22Rv1 (cell line): ENCODE results near the gene CCDC24.

Experiments
- H3K27ac ChIP-seq: fragments of 450-650 bp; 2 replicates; pipeline ENCODE4 v1.5.1; 2017
- ZFX ChIP-seq: fragments of 450-650 bp; IDR thresholded peaks from 2 replicates; pipeline ENCODE4 v1.6.1; 2017; ENCODE audit warnings: antibody characterized with exemption, borderline replicate concordance
- TF ChIP-seq, protein P1 (sequence below): fragments of 450-650 bp; IDR thresholded peaks from 2 replicates; pipeline ENCODE4 v1.5.1; 2017; ENCODE audit warnings: mild to moderate bottlenecking

CCDC24 gene

DNA sequence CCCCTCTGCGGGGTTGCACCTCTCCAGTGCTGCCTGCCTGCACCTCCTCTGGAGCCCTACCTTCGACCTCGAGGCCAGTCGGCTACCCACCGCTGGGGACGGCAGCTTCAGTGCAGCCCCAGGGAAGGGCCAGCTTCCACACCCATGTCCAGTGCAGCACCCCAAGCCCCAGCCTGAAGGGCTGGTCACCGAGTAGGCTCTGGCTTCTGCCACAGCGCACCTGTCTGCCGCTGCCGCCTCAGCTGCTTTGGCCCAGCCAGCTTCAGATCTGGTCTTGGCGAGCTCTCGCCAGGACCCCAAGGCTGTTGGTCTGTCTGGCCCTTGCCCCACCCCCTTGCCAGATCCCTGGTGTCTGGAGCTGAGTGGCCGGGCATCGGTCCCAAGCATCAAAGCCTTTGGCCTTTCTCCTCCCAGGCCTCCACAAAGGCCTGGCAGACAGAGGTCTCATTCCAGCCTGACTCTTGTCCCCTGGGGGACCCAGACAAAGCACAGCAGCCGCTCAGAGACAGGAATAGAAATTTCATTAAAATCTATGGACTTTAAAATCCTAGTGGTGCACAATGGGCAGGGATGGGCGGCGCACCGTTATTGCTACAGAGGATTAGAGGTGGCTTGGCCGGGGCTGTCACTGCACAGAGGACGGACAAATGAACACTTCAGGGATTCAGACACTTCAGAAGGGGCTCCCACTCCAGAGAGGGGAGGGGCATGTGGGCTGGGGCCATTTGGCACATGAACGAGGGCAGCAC is 4.8 kb downstream of the CCDC24 start:
- no peak for TF ChIP-seq ZFX
- TF ChIP-seq, protein P1, sequence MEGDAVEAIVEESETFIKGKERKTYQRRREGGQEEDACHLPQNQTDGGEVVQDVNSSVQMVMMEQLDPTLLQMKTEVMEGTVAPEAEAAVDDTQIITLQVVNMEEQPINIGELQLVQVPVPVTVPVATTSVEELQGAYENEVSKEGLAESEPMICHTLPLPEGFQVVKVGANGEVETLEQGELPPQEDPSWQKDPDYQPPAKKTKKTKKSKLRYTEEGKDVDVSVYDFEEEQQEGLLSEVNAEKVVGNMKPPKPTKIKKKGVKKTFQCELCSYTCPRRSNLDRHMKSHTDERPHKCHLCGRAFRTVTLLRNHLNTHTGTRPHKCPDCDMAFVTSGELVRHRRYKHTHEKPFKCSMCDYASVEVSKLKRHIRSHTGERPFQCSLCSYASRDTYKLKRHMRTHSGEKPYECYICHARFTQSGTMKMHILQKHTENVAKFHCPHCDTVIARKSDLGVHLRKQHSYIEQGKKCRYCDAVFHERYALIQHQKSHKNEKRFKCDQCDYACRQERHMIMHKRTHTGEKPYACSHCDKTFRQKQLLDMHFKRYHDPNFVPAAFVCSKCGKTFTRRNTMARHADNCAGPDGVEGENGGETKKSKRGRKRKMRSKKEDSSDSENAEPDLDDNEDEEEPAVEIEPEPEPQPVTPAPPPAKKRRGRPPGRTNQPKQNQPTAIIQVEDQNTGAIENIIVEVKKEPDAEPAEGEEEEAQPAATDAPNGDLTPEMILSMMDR: no peak
- H3K27ac ChIP-seq: no peak overlapping the region

DNA sequence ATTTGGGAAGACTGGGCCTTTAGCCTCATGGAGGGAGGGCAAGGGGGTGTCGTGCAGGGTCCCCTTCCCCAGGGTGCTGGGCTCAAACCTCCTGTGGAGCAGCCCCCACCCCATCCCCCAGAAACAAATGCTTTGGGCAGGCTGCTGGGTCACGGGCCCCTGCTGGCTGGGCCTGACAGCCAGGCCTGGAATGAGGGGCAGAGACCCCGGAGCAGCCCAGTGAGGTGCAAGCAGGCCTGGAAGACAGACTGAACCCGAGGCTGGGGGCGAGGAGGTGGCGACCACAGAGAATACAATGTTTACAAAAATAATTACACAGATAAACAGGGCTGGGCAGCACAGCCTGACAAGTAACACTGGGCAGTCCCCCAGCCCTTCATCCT is 5.3 kb downstream of the CCDC24 start:
- no peak overlapping the region for H3K27ac ChIP-seq
- TF ChIP-seq ZFX: no peak
- TF ChIP-seq, protein P1: no peak

DNA sequence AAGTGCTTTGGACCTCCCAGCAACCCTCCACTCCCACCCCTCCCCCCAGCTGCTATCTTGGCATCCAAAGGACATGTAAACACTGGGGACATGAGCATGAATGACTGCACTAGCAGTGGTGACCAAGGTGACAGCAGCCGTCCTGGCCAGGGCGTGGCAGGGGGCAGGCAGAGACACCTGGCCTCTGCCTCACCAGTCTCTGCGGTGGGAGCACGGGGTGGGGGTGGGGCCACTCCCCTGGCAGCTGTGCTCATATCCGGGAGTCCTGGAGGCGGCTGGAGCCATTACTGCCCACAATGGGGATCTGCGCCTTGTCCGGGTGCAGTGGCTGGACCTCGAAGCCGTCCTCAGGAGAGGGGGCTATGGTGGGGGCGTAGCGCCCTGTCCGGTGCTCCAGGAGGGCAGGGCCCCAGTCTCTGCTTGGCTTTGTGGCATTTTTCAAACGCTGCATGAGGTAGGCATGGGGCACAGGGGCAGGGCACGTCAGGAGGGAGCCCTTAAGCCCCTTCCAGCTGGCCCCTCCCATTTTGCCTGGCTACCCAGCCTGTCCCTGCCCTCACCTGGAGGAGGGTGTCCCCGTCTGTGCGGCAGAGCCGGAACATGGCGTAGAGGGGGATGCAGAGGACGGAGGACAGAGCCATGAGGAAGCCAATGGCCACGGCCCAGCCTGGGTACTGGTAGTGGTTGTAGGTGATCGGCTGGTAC is 6.0 kb downstream of the CCDC24 start:
- TF ChIP-seq ZFX: no peak
- TF ChIP-seq, protein P1: no peak

DNA sequence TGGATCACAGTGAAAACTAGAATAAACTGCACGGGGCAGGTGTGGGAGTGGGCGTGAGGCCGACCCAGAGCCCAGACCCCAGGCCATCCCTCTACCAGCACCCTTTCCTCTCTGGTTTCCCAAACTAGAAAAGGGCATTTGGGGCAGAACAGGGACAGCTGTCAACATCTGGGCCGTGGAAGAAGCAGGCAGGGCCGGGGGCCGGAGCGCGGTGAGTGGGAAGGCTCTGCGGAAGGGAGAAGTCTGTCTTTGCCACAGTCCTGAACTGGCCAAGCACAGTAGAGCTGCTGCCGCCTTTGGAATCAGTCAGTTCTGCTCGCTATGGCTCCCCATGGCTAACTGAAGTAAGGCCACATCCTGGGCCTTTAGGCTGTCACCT is 6.6 kb downstream of the CCDC24 start:
- TF ChIP-seq ZFX: no peak
- TF ChIP-seq, protein P1: no peak
- H3K27ac ChIP-seq: no peak overlapping the region

More for the DNA sequence above, 6.0 kb downstream of the CCDC24 start:
- no peak overlapping the region for H3K27ac ChIP-seq

DNA sequence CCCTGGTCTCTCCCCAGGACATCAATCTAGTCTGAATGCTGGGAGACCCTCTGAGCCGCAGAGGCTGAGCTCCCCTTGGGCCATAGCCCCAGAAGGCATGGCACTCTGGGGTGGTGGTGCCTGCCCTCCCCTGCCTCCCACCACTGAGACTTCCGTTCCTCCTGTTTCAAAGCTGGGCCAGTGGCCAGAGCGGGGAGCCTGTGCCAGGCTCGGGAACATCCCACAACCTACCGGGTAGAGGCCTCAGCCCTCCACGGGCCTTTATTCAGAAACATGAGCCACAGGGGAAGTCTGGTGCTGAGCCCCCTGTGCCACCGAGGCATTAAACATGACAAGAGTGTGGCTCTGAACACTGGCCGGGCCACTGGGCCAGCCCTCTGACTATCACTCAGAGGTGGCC is 8.1 kb downstream of the CCDC24 start:
- H3K27ac ChIP-seq: no peak overlapping the region
- TF ChIP-seq, protein P1: no peak
- TF ChIP-seq ZFX: no peak

DNA sequence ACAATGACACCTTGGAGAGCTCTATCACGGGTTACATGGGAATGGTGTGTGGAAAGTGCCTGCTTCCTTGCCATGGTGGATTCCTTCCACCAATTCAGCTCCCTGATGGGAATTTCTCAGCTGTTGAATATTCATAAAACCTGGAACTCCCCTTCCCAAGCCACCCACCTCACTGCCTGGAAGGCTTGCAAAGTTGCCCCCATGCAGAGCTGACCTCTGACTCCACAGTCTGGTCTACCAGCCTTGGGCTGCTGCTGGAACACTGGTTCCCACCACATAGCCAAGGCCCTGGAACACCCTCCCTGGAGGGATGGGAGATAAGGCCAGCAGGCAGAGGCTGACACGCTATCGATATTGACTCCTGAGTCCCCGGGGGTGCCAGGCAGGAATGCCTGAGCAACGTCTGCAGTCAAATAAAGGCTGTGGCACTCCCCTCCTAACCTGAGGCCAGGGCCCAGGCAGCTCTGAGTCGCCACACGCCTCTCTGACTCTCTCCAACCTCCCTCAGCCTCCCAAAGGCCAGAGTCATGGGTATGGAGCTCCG is 8.8 kb downstream of the CCDC24 start:
- H3K27ac ChIP-seq: no peak overlapping the region
- TF ChIP-seq ZFX: no peak
- TF ChIP-seq, protein P1: no peak

DNA sequence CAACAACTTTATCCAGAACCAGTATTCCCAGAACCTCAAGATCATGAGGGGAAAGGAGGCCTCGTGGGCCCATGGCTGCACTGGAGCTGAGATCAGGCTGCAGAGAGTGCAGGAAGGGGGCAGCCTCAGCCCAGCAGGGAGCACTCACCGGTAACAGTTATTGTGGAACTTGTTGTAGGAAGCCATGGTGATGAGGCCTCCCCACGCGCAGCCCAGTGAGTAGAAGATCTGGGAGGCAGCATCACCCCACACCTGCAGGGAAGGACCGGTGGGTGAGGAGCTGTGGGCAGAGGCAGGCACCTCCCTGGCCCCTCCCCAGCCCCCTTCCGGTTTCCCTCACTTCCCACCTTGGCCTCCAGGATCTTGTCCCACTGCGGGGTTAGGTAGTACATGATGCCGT is 10.8 kb downstream of the CCDC24 start:
- no peak overlapping the region for H3K27ac ChIP-seq
- TF ChIP-seq ZFX: no peak
- TF ChIP-seq, protein P1: no peak
